Measurements from ENCODE around the gene IGSF6. TPM values are rescaled to one million over a fixed set of nuclear protein-coding genes. Genes with fewer than 3 reads are reported as not detected.
A peak's percentile ranks its signal among the peaks of the same experiment; 100 is the strongest.
"Not testable (repeated sequence)": the region's sequence is repeated elsewhere in the genome, so short reads cannot be mapped to it uniquely, and the experiment has no call there.

Gene IGSF6
- total RNA-seq, 1 donor from 2014 or later = 2.4 TPM

DNA sequence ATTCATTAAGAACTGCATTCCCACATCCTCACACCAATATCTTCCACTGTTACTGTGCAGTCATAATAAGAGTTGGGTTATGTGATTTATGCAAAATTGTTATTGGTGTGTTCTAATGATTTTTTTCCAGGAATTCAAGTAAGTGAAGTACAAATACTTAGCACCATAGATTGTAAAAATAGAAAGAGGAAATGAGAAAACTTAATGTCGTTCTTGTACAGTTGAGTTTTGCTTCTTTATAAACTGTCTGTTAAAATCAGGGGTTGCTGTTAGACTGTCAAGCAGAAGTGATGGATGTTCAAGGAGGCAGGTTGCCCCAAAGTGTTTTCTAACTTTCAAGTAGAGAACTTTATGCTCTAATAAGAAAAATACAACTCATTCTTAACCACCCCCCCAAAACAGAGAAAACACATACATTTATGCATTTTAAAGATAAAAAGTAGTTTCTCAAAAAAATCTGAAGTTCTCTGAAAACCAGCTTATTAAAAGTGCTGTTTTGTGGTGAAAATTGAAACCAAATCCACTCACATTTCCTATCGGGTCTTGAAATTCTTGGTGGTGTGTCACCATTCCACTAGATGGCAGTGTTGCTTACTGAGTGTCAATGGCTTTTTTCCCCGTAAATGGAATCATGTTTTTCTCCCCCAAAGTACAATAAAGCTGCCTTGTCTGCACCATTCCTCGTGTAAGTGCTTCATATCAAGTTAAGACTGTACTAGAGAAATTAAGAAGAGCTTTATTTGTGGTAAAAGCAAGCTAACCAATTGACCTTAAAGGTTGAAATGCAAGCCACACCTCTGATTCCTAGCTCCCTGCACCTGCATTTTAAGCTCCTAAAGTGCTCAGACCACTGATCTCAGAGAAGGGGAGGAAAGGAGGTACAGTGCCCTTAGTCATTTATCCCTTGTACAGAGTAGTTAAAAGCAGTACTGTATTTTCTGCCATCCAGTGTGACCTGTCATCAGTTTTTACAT lies 4.7 kb upstream of the IGSF6 start:
- peak; percentile 26 for ATAC-seq
- no peak for DNase-seq
- intact Hi-C loops (cut with micrococcal nuclease) = no loop called here

DNA sequence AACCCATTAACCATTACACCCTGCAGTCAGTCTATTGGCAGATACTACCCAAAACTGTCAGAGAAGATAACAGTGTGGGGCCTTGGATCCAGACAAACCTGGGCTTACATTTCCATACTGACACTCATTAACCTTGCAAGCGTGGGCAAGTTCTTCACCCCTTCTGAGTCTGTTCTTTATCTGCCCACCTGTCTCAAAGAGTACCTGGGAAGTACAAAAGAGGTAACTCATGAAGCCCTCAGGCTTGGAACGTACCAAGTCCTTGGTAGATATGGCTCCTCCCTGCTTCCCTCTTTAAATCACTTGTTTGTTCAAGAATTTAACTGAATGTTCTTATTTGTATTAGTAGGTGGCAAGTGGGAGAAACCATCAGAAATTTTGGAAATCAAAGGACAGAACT lies 2.5 kb upstream of the IGSF6 start:
- intact Hi-C loops (cut with micrococcal nuclease) = no loop called here
- DNase-seq (no peak), ATAC-seq (no peak)

DNA sequence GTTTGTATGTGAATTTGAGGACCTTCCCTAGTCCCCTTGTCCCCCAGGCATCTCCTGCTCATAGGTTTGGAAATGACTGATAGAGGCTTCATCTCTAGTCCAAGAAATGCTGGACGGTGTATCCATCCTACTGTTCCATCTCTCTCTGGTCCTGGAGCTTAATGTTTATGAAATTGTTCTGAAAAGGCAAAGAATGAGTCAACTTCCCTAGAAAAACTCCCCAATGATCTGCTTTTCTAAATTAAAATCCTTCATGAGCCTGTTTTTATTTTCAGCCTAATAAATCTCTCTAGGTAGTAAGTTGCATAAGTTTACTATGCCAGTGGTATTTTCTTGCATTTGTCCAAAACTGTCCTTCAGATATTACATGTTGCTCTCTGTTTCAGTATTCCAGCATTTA lies 2.1 kb upstream of the IGSF6 start:
- DNase-seq (no peak), ATAC-seq (no peak)
- intact Hi-C loops (cut with micrococcal nuclease) = no loop called here

DNA sequence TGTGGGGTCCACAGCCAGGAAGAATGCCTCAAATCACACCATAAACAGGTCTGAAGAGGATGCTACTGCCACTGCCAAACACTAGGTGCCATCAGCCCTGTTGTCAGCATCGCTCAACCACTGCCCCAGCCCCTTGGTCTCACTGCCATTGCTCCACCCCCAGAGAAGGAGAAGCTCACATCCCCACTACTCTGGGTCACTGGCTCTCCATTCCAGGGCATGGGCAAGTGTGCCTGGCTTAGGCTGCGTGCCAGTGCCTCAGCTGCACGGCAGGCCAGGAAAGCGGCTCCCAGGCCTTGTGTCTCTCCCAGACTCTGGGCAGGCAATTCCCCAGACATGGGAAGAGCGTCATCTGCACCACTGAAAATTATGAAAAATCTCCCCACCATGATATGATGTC lies 1.2 kb upstream of the IGSF6 start:
- intact Hi-C loops (cut with micrococcal nuclease) = no loop called here
- peak; percentile 59 for ATAC-seq
- peak; percentile 36 for DNase-seq

DNA sequence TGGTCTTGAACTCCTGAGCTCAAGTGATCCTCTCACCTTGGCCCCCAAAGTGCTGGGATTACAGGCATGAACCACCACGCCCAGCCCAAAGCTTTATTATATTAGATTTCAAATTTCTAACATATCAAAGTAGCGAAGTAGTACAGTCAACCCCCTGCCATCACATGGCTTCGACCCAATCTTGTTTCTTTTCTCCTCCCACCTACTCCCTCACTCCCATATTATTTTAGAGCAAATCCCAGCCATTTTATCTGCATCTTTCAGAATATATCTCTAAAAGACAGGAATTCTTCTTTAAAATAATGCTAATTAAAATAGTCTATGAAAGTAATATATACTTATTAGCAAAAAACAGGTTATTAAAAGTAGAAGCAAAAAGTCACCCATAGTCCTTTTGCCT lies 893 bp downstream of the IGSF6 start:
- ATAC-seq = no peak
- intact Hi-C loops (cut with micrococcal nuclease) = no loop called here
- DNase-seq = no peak

DNA sequence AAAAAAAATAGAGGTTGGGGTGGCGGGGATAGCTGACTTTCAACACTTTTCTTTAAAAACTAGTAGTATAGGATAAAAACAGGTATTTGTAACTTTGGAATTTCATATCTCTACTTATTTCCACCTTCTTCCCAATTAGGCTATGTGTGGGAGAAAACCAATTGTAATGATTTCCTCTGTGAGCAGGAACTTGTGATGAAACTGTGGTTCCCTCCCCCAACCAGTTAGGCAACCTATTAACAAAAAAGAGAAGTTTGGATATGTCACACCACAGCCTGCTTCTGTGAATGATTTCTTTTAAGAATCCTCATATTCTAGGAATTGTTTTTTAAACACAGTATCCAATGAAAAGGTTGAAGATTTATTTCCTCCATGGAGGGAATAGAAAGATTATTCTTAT lies 1.9 kb downstream of the IGSF6 start:
- intact Hi-C loops (cut with micrococcal nuclease) = no loop called here
- ATAC-seq (peak; percentile 54), DNase-seq (no peak)

DNA sequence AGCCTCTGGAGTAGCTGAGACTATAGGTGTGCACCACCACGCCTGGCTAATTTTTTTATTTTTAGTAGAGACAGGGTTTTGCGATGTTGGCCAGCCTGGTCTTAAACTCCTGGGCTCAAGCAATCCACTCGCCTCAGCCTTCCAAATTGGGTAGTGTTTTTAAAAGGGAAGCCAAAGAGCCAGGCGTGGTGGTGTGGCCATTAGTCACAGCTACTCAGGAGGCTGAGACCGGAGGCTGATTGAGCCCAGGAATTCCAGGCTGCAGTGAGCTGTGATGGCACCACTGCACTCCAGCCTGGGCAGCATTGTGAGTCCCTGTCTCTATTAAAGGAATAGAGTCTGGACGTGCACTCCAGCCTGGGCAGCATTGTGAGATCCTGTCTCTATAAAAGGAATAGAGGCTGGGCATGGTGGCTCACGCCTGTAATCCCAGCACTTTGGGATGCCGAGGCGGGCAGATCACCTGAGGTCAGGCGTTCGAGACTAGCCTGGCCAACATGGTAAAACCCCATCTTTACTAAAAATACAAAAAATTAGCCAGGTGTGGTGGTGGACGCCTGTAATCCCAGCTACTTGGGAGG lies 2.5 kb downstream of the IGSF6 start:
- ATAC-seq; DNase-seq; intact Hi-C loops (cut with micrococcal nuclease): not testable (repeated sequence)

DNA sequence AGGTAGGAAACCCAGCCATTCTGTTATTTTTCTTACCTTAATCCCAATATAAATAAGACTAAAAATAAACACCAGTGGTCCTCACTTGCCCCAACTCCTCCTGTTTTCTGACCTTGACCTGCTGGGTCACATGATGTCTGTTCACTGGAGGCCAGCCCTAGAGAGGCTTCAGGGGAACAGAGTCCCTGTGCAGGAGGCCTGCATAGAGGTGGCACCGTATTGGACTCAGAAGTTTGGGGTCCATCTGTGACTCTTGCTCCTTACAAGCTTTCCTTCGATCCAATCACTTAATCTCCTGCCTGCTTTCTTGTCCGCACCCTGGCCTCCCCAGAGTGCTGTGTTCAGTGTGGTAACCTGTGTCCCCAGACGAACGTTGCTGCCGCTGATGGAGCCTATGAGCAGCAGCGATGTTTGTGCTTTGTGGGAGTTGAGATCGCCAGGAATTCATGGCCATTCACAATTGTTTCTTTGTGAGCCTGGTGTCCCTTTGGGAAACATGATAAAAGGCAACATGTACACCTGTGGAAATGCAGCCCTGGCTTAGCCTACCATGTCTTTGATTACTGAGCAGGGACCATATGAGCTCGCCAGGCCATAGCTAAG lies 4.7 kb downstream of the IGSF6 start:
- DNase-seq = no peak
- no peak for ATAC-seq
- intact Hi-C loops (cut with micrococcal nuclease) = no loop called here

DNA sequence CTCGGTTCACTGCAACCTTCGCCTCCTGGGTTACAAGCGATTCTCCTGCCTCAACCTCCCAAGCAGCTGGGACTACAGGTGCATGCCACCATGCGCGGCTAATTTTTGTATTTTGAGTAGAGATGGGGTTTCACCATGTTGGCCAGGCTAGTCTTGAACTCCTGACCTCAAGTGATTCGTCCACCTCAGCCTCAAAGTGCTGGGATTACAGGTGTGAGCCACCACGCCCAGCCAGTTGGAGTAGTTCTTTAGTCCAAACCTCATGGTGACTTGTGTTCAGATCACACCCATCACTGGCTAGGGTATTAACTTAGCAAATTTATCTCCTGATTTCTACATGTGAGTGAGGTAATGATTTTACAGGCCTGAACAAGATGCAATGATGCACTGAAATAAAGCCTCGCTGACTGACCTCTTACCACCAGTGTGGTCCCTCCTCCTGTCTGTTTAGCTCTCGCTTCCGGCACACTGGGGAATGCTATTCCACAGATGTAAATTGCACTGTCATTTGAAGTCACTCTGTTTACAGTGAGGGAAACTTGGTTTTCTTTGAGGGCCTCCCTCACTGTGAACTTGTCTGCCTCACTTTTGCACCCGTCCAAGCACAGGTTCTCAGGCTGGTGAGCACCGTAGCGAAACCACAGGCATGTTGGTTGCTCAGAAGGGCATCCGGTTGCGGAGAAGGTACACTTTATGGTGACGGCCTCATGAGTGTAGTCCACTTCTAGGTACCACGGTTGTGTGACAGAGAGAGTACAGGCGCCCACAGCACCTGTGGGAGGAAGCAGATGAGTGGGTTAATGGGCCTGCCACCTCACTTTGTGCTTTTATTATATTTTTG lies 5.5 kb downstream of the IGSF6 start:
- intact Hi-C loops (cut with micrococcal nuclease) = no loop called here
- DNase-seq (no peak), ATAC-seq (no peak)

DNA sequence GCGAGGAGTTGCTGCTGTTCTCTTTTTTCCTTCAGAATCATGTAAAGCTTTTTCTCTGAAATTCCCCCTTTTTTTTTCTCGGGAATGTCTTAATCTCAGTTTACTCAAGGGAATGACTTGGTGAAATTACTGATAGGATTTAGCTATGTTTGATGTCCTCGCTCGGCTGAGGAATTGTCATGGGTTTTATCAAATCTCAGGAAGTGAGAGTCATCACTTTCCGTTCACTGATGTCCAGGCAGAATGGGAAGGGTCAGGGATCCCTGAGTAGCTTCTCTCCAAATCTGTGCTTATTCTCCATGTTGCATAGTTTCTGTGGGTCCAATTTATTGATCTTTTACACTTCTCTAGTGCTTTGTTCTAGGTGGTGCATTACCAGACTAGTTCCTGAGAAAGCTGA lies 6.3 kb downstream of the IGSF6 start:
- peak; percentile 42 for ATAC-seq
- intact Hi-C loops (cut with micrococcal nuclease) = no loop called here
- no peak for DNase-seq

DNA sequence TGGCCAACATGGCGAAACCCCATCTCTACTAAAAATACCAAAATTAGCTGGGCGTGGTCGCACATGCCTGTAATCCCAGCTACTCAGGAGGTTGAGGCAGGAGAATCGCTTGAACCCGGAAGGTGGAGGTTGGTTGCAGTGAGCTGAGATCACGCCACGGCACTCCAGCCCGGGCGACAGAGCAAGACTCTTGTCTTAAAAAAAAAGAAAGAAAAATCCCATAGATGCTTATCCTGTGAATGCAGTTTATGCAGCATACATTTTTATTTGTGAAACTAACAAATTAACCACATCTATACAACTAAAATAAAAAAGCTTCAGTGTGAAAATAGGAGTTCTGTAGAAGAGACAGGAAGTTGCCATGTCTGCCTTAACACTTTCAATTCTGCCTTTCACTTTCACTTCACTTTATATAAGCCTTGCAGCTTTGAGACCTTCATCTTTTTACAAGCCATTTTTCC lies 7.1 kb downstream of the IGSF6 start:
- intact Hi-C loops (cut with micrococcal nuclease) = no loop called here
- ATAC-seq = peak; percentile 65
- DNase-seq = no peak

DNA sequence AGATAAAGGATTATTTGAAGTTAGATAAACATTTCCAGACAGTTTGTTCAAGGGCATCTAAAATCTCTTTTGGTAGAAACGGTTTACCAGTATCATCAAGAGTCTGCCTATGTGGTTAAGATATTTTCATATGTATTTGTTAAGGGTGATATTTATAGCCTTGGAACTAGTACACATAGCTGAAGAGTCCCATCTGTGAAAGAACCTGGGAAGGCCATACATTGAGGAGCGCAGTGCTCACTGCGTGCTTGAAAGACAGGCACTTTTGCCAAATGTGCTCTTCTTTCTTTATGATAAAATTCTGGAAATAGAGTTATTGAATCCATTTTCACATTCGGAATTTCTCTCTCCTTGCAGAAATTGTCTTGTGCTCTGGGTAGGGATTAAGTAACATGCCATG lies 7.7 kb downstream of the IGSF6 start:
- ATAC-seq (no peak), DNase-seq (no peak)
- intact Hi-C loops (cut with micrococcal nuclease) = no loop called here

DNA sequence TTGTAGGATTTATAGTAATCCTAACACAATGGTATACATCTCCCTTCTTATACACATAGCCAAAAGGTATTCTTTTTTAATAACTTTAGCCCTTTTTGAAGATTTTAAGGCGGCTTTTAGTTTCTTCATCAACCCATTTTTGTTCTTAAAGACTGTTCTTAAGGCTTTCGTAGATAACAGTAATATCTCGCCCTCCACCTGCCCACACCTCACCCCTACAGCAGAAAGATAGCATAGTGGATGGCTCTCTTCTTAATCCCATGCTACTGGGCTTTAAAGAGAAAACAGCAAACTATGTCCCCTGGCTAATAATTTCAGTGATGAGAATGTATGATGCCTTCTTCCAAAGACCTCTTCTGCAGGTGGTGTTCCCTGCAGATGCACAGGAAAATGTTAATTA lies 8.6 kb downstream of the IGSF6 start:
- intact Hi-C loops (cut with micrococcal nuclease) = no loop called here
- no peak for ATAC-seq
- DNase-seq = no peak

DNA sequence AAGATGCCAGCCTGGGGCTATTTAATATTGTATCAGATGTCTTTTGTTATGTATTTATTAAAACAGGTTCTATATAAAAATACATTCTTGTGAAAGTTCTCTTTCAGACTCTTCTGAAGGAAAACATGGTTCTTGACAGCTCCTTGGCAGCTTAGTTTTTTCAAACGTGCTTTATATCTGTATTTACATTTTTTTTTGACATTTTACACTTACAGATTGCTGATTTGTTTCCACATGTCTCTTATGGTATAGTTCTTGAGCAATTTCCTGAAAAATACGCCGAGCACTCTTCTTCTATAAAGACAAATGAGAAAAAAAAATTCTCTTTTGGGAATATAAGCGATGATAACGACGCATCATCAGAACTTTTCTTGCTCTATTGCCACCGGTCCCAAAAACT lies 9.5 kb downstream of the IGSF6 start:
- intact Hi-C loops (cut with micrococcal nuclease) = no loop called here
- DNase-seq (no peak), ATAC-seq (no peak)

DNA sequence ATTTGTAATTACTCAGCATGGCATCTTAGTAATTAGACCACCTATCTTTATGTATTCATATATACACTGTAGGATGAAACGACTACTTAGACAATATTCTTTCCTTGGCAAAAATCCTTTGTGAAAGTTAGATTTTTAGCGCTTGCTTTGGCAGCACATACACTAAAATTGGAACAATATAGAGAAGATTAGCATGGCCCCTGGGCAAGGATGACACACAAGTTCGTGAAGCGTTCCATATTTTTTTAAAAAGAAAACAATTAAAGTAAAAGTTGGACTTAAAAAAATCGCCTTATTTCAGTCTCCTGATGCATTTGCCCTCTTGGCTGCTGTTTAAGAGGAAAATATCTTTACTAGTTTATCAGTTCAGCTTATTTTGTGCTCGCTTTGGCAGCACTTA lies 10.5 kb downstream of the IGSF6 start:
- ATAC-seq (no peak), DNase-seq (no peak)
- intact Hi-C loops (cut with micrococcal nuclease) = no loop called here

DNA sequence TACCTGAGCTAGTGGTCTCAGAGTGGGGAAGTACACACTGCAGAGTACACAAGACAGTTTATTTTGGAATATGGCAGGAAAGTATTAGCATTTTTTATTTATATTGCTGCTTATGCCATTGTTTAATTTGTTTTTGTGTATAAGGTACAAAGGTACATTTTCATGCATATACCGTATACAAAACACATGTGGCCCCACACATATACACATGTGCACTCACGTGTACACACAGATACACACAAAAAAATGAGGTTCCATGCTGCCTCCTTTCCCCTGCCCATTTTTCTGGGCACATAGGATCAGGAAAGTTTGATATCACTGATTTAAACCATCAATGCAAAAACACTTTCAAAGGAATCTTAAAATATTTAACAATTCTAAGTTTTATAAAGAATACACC lies 12.9 kb downstream of the IGSF6 start:
- DNase-seq (no peak), ATAC-seq (no peak)
- intact Hi-C loops (cut with micrococcal nuclease) = no loop called here

DNA sequence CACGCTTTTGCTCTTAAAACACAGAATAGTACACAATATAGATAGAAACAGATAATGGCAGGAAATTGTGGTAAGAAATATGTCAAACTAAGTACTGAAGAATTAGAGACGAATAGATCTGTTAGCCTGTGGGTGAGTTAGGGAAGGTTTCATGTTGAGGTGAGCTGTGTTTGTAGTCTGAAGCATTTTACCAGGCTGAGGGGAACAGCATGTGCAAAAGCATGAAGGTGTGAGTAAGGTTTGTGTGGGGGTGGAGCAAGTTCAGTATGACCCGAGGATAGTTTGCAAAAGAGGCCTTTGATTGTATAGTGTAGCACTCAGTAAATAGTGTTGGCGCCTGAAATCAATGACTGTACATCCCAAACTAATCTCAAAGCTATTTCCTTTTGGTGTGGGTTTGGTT lies 13.8 kb downstream of the IGSF6 start:
- DNase-seq (no peak), ATAC-seq (no peak)
- intact Hi-C loops (cut with micrococcal nuclease) = no loop called here

DNA sequence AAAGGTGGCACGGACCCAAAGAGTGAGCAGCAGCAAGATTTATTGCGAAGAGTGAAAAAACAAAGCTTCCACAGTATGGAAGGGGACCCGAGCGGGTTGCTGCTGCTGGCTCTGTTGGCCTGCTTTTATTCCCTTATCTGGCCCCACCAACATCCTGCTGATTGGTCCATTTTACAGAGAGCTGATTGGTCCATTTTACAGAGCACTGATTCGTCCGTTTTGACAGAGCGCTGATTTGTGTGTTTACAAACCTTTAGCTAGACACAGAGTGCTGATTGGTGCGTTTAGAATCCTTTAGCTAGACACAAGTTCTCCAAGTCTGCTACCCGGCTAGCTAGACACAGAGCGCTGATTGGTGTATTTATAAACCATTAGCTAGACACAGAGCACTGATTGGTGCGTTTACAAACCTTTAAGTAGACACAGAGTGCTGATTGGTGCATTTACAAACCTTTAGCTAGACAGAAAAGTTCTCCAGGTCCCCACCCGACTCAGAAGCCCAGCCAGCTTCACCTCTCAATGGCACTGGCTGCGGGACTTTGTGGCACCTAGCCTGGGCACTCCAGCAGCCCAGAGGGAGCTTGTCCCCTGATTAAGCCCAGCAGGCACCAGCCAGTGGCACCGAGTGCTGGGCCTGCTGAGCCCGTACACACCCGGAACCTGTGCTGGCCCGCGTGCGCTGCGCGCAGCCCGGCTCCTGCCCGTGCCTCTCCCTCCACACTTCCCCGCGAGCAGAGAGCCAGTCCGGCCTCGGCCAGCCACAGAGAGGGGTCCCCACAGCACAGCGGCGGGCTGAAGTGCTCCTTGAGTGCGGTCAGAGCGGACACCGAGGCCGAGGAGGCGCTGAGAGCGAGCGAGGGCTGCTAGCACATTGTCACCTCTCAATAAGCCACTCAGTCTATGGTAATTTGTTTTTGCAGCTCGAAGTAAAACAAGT lies 15.1 kb downstream of the IGSF6 start:
- no peak for ATAC-seq
- intact Hi-C loops (cut with micrococcal nuclease) = no loop called here
- DNase-seq = no peak

All from left ventricle myocardium superior (tissue), 1 donor.